GM18861 (cell line): Measurements from ENCODE around the gene PLXNA4.
"Not testable (repeated sequence)": the region's sequence is repeated elsewhere in the genome, so short reads cannot be mapped to it uniquely, and the experiment has no call there.

Experiments used
- ATAC-seq: cut with Tn5 transposase; IDR thresholded peaks from one replicate; pipeline ENCODE4 v1.9.1; 2021; ENCODE audit not compliant: unreplicated experiment

PLXNA4 gene

DNA sequence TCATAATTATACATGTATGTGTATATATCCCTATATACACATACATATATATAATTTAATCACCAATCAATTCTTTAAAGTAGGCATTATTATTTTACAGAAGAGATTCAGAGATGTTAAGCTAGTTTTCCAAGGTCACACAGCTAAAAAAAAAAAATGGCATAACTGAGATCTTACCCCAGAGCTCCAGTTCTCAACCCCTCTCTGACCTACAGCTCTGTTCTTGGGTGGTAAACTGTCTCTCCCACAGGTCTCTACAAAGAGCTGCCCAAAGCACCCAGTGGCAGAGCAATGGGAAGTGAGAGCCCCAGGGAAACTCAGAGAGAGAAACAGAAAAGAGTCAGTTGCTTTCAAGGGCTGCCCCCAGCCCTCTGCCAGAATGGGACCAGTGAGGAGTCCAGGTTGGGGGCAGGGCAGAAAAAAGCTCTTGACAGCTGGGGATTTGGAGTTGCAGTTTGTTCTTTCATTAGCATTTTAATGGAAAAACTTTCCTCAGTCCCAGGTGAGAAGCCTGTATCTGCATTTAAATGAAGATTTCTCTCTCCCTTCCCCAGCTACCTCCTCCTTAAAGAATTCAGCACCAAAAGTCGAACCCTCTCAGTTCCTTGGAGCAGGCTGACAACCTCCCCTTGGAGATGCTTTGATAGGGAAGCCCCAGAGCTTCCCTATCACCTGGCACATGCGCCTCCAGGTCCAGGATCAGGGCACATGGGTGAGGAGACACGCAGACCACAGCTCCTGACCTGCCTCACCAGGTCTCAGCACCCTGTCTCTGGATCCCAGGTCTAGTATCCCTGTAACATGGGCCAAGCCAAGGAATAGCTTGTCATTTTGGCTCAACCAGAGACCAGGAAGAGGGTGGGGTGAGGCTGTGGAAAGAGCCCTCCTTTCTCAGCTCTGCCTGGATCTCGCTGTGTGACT lies 388.1 kb downstream of the PLXNA4 start:
- ATAC-seq: no peak

DNA sequence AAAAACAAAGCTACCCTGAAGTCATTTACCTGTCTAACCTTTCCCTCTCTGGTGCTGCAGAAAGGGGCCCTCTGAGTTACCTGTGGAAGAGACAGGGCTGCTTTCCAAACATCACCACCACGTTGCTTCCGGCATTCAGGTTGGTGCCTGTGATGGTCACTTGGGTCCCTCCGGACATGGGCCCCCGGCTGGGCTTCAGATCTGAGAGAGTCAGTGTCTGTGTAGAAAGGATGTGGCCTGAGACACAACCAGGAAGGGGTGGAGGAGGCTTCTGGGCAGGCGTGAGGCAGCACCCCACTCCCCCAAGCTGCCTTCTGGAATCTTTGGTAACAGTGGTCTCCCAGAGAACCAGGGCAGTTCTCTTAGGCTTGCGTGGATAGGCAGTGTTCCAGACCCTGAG lies 388.9 kb downstream of the PLXNA4 start:
- no peak for ATAC-seq

DNA sequence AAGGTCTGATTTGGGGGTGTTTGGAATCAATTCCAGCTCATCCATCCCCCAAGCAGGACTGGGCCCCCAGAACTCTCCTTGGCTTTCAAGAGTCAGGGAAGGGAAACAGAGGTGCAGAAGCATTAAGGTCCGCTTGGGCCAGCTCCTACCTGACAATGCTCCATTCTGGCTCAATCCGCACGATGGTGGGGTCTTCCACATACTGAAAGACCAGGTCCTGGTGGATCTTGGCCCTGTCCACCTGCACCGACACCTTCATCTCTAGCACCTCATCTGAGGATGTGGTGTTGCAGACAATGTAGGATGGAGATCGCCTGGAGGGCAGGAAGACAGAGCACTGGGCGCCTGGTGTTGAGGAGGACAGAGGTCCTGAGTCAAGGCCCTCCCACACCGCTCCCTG lies 391.1 kb downstream of the PLXNA4 start:
- ATAC-seq: no peak

DNA sequence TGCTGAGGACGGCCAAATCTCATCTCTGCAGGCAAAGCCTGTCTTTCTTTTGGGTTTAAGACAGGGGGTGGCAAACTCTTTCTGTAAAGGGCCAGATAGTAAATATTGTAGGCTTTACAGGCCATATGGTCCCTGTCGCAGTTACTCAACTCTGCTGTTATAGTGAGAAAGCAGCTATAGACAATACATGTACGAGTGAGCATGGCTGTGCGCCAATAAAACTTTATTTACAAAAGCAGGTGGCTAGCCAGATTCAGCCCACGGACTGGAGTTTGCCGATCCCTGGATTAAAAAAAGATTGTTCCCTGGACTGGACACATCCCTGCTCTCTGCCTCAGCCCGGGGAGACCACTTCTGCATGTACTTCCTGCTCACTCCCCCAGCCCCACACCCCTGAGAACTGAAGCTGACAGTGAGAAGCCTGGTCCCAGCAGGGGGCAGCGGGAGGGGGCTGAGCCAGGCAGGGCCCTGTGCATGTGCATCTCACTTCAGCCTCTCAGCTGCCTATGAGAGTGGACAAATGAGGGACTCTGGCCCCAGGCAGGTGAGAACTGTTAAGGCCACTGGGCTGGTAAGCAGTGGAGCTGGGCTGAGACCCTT lies 392.4 kb downstream of the PLXNA4 start:
- ATAC-seq: no peak

DNA sequence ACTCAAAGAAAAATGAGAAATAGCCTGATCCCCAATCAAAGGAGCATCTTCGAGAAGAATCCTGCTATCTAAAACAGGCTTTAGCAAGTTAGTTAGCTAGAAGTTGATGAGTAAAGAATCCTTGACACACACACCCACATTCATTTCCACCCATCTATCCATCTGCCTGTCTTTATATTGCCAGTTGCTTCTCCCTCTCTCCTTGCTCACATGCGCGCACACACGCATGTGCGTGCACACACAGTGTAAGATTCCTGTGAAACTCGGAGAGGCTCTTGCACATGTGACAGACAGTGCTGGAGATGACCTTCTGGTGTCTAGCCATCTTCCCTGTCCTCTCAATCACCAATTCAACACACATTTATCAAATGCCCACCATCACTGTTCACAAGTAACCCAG lies 393.3 kb downstream of the PLXNA4 start:
- ATAC-seq: no peak

DNA sequence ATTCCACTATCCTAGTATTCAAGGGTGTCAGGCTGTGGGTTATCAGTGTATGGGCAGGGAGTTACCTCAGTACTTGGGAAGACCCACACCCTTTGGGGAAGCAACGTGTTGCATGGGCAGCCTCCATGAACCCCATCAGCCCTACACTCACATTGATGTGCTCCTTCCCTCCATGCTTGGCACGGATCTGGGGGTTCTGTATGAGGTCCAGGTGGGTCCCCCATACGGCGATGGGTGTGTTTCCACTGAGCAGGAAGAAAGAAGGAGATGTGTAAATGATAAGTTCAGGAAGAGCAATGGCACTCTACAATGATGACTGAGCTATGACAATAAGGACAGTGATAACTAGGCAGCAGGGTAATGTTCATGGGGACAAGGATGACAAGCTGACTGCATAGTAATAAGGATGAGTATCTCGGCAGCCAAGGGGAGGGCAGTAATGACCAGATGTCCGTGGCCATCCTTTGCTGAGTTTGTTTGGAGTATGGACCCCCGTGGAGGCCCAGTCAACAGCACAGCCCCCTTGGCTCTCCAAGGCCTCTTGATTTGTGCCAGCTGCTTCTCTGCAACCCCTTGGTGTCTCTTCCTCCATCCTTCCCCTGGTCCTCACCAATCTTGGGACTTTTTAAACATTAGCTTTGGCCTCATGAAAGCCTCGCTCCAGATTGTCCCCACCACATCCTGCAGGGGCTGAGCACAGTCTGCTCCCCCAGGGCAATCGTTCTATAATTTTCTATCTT lies 394.2 kb downstream of the PLXNA4 start:
- no peak for ATAC-seq

DNA sequence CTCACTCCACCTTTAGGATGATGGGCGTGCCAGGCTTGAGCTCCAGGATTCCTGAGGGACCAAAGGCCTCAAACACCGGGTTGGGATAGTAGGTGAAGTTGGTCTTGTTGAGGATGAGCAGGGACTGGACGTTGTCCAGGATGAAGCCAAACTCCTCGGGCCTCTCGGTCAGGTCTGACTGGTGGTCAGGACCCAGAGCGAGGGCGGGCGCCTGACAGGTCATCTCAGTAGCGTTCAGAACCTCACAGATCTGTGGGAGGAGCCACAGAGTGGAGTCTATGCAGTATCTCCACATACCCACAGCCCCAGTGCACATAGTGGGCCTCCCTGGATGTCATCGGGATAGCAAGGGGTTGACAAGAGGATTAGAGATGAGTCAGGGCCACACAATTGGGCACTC lies 394.9 kb downstream of the PLXNA4 start:
- no peak for ATAC-seq

DNA sequence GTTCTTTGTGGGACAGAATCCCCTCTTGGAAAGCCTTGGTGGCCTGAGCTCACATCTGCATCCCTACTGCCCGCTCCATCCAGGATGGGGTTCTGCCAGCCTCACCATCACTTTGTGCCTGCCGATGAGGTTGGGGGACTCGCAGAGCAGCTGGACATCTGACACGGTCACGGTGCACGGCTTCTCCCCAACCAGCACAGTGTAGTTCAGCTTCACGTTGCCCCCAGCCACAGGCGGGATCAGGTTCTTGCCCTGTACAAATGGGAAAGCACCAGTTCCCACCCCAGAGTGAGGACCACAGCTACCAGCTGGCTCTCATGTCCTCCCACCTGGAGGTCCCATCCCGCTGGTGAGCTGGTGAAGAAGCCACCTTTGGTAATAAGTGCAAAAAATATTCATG lies 395.8 kb downstream of the PLXNA4 start:
- no peak for ATAC-seq

DNA sequence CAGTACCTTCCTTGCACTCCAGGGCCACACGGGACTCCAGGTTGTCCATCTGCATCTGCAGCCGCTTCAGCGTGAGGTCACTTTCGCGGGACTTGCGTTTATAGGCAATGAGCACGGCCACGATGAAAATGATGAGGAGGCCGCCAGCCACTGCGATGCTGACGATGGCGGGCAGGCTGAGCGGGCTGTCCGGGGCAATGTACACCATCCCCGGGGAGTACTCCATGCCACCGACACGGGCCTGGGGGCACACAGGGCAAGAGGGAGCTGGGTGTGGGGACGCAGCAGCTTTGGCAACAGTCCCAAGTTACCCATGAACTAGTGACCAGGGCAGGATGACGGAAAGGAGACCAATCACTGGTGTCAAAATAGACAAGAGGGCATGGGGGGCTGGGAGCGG lies 396.6 kb downstream of the PLXNA4 start:
- ATAC-seq: no peak

DNA sequence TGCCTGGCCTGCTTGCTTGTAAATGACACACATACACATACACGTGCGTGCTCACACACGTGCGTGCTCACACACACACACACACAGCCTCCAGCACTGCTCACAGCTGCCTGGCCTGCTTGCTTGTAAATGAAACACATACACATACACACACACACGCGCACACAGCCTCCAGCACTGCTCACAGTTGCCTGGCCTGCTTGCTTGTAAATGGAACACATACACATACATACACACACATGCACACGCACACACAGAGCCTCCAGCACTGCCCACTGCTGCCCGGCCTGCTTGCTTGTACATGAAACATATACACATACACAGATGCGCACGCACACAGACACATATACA lies 397.2 kb downstream of the PLXNA4 start:
- ATAC-seq: no peak

DNA sequence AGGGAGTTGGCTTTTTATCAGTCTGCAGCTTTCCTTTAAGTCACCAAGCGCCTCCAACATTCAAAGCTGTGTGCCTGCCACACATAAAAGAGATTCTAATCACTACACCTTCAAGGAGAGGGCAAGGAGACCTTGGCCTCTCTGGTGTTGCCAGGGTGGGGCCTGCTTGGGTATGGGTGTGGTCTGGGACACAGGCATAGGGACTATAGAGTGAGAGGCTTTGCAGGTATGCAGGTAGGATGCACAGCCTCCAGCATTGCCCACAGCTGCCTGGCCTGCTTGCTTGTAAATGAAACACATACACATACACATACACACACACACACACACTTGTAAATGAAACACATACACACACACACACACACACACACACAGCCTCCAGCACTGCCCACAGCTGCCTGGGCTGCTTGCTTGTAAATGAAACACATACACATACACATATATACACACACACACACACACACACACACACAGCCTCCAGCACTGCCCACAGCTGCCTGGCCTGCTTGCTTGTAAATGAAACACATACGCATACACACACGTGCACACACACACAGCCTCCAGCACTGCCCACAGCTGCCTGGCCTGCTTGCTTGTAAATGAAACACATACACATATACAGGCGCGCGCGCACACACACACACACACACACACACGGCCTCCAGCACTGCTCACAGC lies 397.7 kb downstream of the PLXNA4 start:
- not testable (repeated sequence) for ATAC-seq

DNA sequence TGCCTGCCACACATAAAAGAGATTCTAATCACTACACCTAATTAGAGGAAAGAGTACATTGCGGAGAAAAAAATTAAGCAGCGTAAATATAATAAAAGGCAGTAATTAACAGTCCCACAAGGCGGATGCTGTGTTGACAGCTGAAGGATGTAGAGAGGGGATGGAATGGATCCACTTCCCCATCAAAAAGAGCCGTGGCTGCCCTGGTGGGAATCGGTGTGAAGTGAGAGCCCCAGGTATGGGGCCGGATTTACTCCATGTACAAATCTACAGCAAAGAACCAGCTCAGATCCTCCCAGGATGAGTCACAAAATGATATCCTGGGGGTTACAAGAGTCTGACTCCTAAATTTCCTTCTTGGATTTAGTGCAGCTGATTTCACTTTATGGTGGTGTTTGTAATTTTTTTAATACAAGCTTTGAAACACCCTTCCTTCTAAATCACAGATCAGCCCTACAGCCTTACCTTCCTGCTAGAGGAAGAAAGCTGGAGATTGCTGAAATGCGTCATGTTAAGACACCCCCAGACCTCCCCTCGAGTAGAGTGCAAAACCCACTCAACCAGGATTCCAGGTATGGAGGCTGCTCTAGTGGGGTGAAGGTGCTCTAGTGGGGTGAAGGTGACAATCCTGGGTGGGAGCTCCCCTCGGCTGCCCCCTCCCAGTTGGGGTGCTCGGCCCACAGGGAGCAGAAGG lies 398.4 kb downstream of the PLXNA4 start:
- no peak for ATAC-seq

DNA sequence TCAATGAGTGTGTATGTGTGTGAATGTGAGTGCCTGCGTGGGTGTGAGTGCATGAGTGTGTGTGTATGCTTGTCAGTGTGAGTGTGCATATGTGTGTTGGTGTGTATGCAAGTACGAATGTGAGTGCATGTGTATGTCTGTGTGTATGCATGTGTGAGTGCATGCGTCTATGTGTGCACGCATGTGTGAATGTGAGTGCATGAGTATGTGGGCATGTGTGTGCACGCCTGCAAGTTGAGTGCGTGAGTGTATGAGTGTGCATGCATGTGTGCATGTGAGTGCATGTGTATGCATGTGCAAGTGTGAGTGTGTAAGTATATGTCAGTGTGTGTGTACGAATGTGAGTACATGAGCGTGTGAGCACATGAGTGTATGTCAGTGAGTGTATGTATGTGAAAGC lies 399.6 kb downstream of the PLXNA4 start:
- no peak for ATAC-seq

DNA sequence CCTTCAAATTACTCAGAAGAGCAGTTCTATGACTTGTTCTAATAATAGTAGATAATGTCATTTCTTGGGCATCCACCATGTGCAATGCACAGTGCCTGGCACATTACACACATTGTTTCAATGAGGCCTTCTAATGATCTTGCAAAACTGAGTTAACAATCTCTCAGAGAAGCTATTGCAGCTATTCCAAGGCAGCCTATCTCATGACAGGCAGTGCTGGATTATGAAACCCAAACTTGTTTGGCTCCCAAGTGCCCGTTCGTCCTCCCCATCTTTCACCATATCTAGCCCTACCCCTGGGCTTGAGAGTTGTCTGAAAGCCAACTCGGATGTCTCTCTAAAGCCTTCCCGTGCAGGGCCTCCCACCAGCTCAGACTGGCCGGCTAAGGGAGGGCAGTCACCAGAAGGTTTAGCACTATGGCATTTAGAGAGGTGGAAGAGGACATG lies 405.1 kb downstream of the PLXNA4 start:
- ATAC-seq: no peak

DNA sequence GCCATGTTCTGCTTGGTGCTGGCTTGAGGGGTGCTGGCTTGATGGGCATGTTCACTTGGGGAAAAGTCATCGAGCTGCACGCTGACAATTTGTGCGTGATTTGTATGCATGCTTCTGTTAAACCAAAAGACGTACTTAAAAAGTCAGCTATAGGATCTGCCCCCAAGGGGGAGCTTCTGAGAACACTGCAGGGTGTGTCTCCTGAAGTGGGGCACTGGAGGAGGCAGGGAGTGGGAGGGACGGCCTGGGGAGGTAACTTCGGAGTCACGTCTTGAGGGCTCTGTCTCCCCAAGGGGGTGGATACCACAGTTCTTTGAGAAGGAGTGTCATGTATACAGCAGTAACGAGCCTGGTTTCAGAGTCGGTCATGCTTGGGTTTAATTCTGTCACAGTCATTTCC lies 406.5 kb downstream of the PLXNA4 start:
- ATAC-seq: no peak

DNA sequence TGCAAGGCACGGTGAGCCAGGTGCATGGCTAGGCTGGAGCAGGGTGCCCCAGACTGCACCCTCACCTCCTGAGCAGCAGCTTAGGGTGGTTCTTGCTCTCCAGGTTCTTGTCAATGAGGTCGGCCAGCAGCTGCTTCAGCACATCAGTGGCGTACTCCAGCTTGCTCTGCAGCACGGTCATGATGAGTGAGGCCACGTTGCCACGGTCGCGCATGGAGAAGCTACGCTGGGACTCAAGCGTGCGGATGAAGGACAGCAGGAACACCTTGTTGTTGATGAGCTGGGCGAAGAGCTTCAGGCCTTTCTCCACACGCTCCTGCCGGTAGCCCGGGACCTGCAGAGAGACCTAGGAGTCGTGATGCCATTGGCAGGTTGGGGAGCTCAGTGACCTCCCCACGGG lies 408.0 kb downstream of the PLXNA4 start:
- no peak for ATAC-seq

DNA sequence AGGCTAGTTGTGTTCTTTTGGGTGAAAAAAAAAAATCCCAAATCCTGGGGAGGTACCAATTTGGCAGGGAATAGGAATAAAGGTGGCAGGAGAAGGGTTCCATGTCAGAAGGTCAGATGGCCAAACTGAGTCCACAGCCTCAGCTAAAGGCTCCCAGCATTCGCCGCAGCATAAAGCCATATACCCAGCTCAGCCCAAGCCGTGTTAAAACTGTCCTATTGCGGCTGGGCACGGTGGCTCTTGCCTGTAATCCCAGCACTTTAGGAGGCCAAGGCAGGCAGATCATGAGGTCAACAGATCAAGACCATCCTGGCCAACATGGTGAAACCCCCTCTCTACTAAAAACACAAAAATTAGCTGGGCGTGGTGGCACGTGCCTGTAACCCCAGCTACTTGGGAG lies 410.6 kb downstream of the PLXNA4 start:
- ATAC-seq: not testable (repeated sequence)

DNA sequence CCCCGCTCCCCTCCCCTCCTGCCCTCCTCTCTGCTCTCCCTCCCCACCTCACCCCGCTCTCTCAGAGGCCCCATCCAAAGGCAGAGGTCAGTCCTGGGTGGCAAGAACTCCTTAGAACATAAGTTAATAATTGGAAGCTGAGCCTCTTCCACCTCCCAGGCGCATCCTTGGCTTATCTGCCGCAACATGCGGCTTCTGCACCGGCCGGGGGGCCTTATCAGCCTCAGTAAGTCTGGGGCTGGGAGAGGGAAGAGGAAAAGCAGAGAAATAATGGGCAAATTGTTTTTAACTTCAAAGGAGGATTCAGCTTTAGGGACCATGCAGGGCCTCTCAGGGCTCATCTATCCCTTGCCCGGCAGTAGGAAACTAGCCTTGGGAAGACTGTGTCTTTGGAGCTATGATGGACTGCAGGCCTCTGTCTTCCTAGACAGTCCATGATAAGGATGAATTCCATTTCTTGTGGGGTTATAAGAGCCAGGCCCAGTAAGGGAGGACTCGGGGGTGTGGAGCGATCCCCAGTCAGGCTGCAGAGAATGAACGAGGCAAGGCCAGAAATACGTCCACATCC lies 411.6 kb downstream of the PLXNA4 start:
- ATAC-seq: no peak

DNA sequence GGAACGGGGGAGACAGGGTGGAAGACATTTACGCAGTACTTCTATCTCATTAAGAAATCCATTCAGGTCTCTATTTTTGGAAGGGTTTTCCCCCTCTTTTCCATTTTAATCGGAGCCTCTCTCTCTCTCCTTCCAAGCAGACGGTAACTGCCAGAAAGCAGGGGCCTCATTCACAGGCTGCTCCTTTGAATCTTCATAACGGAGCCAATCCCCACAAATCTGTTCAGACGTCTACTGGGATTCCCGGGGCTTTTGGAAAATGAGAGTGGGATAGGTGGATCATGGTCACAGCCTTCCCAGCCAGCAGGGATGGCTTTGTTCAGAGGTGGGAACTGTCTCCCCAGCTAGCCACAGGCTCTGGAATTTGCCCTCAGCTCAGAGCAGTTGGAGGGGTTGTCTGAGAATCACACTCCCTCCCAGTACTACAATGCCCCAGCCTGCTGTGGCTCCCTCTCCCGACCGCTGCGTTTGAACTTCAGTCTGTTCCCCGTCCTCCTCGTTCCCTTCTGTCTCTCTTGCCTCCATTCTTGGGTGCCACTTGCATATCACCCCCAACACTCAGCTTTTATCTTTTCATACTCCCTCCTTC lies 413.6 kb downstream of the PLXNA4 start:
- ATAC-seq: no peak

DNA sequence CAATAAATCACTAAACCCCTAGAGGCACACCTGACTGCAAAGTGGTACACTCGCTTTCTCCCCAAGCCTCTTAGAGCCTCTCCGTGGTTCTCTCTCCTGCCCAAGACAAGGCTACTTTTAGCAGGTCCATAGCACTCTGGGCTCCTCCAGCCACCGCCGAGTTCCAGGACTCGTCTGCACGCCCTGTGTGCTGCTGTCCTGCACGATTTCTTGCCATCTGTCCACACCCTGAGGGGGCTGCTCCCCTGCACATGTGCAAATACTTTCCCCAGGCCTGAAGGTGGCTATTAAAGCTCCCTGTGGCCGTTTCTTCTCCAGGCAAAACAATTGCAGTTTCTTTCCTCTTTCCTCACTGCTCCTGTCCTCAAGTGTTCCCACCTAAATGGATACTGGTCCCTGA lies 414.3 kb downstream of the PLXNA4 start:
- no peak for ATAC-seq
